Psoas muscle (tissue), 8 donors: ENCODE results near the gene CHMP1A. TPM values are rescaled to one million over a fixed set of nuclear protein-coding genes. Genes with fewer than 3 reads are reported as not detected.

Experiments used
- ATAC-seq, 4 donors: fragments of 200-7000 bp; cut with Tn5 transposase; one replicate each; pipeline ENCODE4 v1.9.1; 2020; ENCODE audit warnings: moderate library complexity in 3 of 4, mild to moderate bottlenecking in 2 of 4
- DNase-seq, 2 donors: peaks; one replicate each; pipeline ENCODE4 v3.0.0-alpha.2; 2020
- H3K27ac ChIP-seq: fragments of 200-600 bp; one replicate; pipeline ENCODE4 v1.8.0; 2022
- H3K27me3 ChIP-seq, 3 donors: fragments of 200-600 bp in 1 of 3; one replicate each; pipeline versions ENCODE4 v1.6.1 to v1.8.0; 2013 to 2022; ENCODE audit warnings: low read length in 2 of 3, mild to moderate bottlenecking in 2 of 3, moderate library complexity in 1 of 3; ENCODE audit not compliant: insufficient read depth in 3 of 3
- H3K36me3 ChIP-seq, 2 donors: fragments of 200-600 bp in 1 of 2; one replicate each; pipeline versions ENCODE4 v1.6.1 to v1.8.0; 2013 to 2022; ENCODE audit warnings: low read depth in 1 of 2, mild to moderate bottlenecking in 1 of 2, moderate library complexity in 1 of 2; ENCODE audit not compliant: insufficient read depth in 1 of 2
- H3K4me1 ChIP-seq: fragments of 200-600 bp; one replicate; pipeline ENCODE4 v1.8.0; 2022
- H3K4me3 ChIP-seq: fragments of 200-600 bp; one replicate; pipeline ENCODE4 v1.8.0; 2022; ENCODE audit warnings: mild to moderate bottlenecking
- H3K9me3 ChIP-seq: fragments of 200-600 bp; one replicate; pipeline ENCODE4 v1.8.0; 2022
- CTCF ChIP-seq: fragments of 200-600 bp; IDR thresholded peaks from one replicate; pipeline ENCODE4 v1.8.0; 2022; ENCODE audit warnings: antibody characterized with exemption
- WGBS, 3 donors: extraction: QIAGEN DNeasy Blood & Tissue Kit; methylation state at CpG; one replicate each; pipeline versions ENCODE4 v1.1.6 to v1.1.7; 2013; 5-methylcytosine and 5-hydroxymethylcytosine counted together
- intact Hi-C, 2 donors: fragments of 100-400 bp; cut with DNase I; formaldehyde crosslinking; loops; one replicate each; pipeline versions ENCODE4 v1.11.0 to v1.14.2; 2022
- polyA plus RNA-seq, 3 donors: library from polyadenylated mRNA; stranded (reverse); fragments of 200-250 nt; gene quantifications; one replicate each; pipeline ENCODE4 v1.2.3, GENCODE V29; 2013
- total RNA-seq, 4 donors: library from RNA; stranded (reverse); fragmentation: NEBNext Ultra II Directional in 2 of 4; extraction: Animal tissue kit (Norgen Biotek cat#: 25700) in 2 of 4; gene quantifications; one replicate each; pipeline versions ENCODE4 v1.2.1 to v1.2.4, GENCODE V29; 2021 to 2023
- donor health status: healthy with polysubstance abuse.
- donor health status: DM: no; HTN: no; CAD: no; lungs with moderate emphysema.
- donor health status: Bipolar disorder and iron deficiency.
- donor health status: healthy.
- donor health status: DM: yes; HTN: yes; CAD: no.
- donor health status: DM: no; HTN: no; CAD: no.
- donor health status: DM: no; HTN: no; CAD: no.
- donor health status: DM: yes; HTN: yes; CAD: no.

The CHMP1A gene
- total and polyA plus RNA-seq, 7 donors: 42.2 to 91.9 (median 49.9) TPM

- WGBS, 3 donors: 75 to 81% (median 79%) methylated on average over 9 of the region's 9 CpGs
These were observed 50.1 kb downstream of the CHMP1A start for GRCh38 chr16:89607453-89607852.

GRCh38 chr16:89606006-89606405, 51.5 kb downstream of the CHMP1A start:
- no peak for ATAC-seq
- peaks cover 0 to 26% (median 3%) of the 10 kb centered on the region in 3 donors for H3K27me3 ChIP-seq

More at GRCh38 chr16:89607453-89607852, 50.1 kb downstream of the CHMP1A start:
- Histone ChIP-seq H3K4me1 (no peaks in the 10 kb centered on the region), H3K9me3 (no peaks in the 10 kb centered on the region), H3K4me3 (no peak overlapping the region), H3K27me3 (peaks cover 0 to 32% (median 2%) of the 10 kb centered on the region in 3 donors), H3K36me3 (no peaks in the 10 kb centered on the region), H3K27ac (no peak overlapping the region)
- ATAC-seq (no peak), DNase-seq (no peak)
- intact Hi-C loops: no loop called here
- TF ChIP-seq CTCF: no peak

GRCh38 chr16:89605186-89605970, 52.1 kb downstream of the CHMP1A start:
- intact Hi-C loops: no loop called here
- no peak for TF ChIP-seq CTCF
- DNase-seq: no peak
- Histone ChIP-seq H3K9me3 (no peaks in the 10 kb centered on the region), H3K36me3 (no peaks in the 10 kb centered on the region), H3K27ac (no peak overlapping the region), H3K27me3 (peaks cover 0 to 24% (median 3%) of the 10 kb centered on the region in 3 donors), H3K4me3 (no peak overlapping the region), H3K4me1 (no peaks in the 10 kb centered on the region)
- WGBS, 3 donors: 72 to 78% (median 77%) methylated on average over 33 to 34 of the region's 34 CpGs
- ATAC-seq: no peak

More at GRCh38 chr16:89606006-89606405, 51.5 kb downstream of the CHMP1A start:
- no peak for DNase-seq
- Histone ChIP-seq H3K9me3 (no peaks in the 10 kb centered on the region), H3K4me1 (no peaks in the 10 kb centered on the region), H3K27ac (no peak overlapping the region), H3K4me3 (no peak overlapping the region), H3K36me3 (no peaks in the 10 kb centered on the region)
- 58 to 63% (median 59%) methylated on average over 7 to 9 of the region's 9 CpGs for WGBS, 3 donors
- intact Hi-C loops: no loop called here
- no peak for TF ChIP-seq CTCF

- no peak overlapping the region for H3K27ac ChIP-seq
- WGBS, 3 donors: 74 to 90% (median 79%) methylated on average over 16 of the region's 16 CpGs
- no peak for TF ChIP-seq CTCF
- H3K4me3 ChIP-seq: no peak overlapping the region
- H3K9me3 ChIP-seq: no peaks in the 10 kb centered on the region
- peaks cover 0 to 24% (median 3%) of the 10 kb centered on the region in 3 donors for H3K27me3 ChIP-seq
- no peaks in the 10 kb centered on the region for H3K36me3 ChIP-seq
- ATAC-seq (no peak), DNase-seq (no peak)
- intact Hi-C loops: no loop called here
- H3K4me1 ChIP-seq: no peaks in the 10 kb centered on the region
These were observed 52.7 kb downstream of the CHMP1A start for GRCh38 chr16:89604764-89605163.
